Stimulated activated naive CD8-positive, alpha-beta T cell treated with anti-CD3 and anti-CD28 coated beads, Interleukin-15, amount 100 ng/mL, for 72 hours (primary cell): ENCODE data around the gene SGMS1.
A peak's percentile ranks its signal among the peaks of the same experiment; 100 is the strongest.

ENCODE experiments used
- ATAC-seq: fragments of 150-1000 bp; cut with Tn5 transposase; 2 replicates; pipeline ENCODE4 v1.10.0; 2021; ENCODE audit warnings: mild to moderate bottlenecking, moderate library complexity
- DNase-seq, 2 donors: peaks; one replicate each; pipeline ENCODE4 v3.0.0; 2021 to 2022
- H3K27ac Mint-ChIP-seq, 2 donors: one replicate each; pipeline ENCODE4 v1.8.0; 2022; ENCODE audit warnings: mild to moderate bottlenecking in 2 of 2, mixed read lengths in 2 of 2, moderate library complexity in 2 of 2
- H3K27me3 Mint-ChIP-seq: one replicate; pipeline ENCODE4 v1.8.0; 2022; ENCODE audit warnings: mixed read lengths
- H3K4me1 Mint-ChIP-seq: one replicate; pipeline ENCODE4 v1.8.0; 2022; ENCODE audit warnings: mild to moderate bottlenecking, mixed read lengths
- H3K4me3 Mint-ChIP-seq, 2 donors: one replicate each; pipeline ENCODE4 v1.8.0; 2022; ENCODE audit warnings: mild to moderate bottlenecking in 2 of 2, mixed read lengths in 2 of 2, moderate library complexity in 1 of 2
- H3K9me3 Mint-ChIP-seq, 2 donors: one replicate each; pipeline ENCODE4 v1.8.0; 2022; ENCODE audit warnings: mixed read lengths in 2 of 2

The SGMS1 gene

GRCh38 chr10:50404021-50404773, 219.6 kb downstream of the SGMS1 start:
- Mint-ChIP-seq H3K27me3 (no peaks in the 10 kb centered on the region), H3K4me1 (peaks cover 6% of the 10 kb centered on the region), H3K27ac (no peak overlapping the region), H3K4me3 (no peak overlapping the region), H3K9me3 (peaks cover 0 to 6% of the 10 kb centered on the region in 2 donors)
- ATAC-seq (no peak), DNase-seq (no peak)

GRCh38 chr10:50403074-50403473, 220.7 kb downstream of the SGMS1 start:
- Mint-ChIP-seq H3K4me3 (no peak overlapping the region), H3K9me3 (peaks cover 0 to 6% of the 10 kb centered on the region in 2 donors), H3K27ac (no peak overlapping the region), H3K4me1 (peaks cover 6% of the 10 kb centered on the region), H3K27me3 (no peaks in the 10 kb centered on the region)
- ATAC-seq (no peak), DNase-seq (no peak)

- Mint-ChIP-seq H3K27ac (no peak overlapping the region), H3K27me3 (no peaks in the 10 kb centered on the region), H3K4me3 (no peak overlapping the region), H3K9me3 (peaks cover 0 to 4% of the 10 kb centered on the region in 2 donors), H3K4me1 (peaks cover 3% of the 10 kb centered on the region)
- DNase-seq (no peak), ATAC-seq (no peak)
These were observed 221.3 kb downstream of the SGMS1 start for GRCh38 chr10:50402466-50402865.

- Mint-ChIP-seq H3K4me1 (peaks cover 16% of the 10 kb centered on the region), H3K27me3 (no peaks in the 10 kb centered on the region), H3K9me3 (no peaks in the 10 kb centered on the region), H3K4me3 (no peak overlapping the region), H3K27ac (no peak overlapping the region)
- ATAC-seq (no peak), DNase-seq (no peak)
These were observed 223.1 kb downstream of the SGMS1 start for GRCh38 chr10:50400694-50401093.

GRCh38 chr10:50398823-50399222, 224.9 kb downstream of the SGMS1 start:
- DNase-seq, result no peak
- H3K27me3 Mint-ChIP-seq, result no peaks in the 10 kb centered on the region
- H3K4me3 Mint-ChIP-seq, result no peak overlapping the region
- no peak for ATAC-seq
- peaks cover 23% of the 10 kb centered on the region for H3K4me1 Mint-ChIP-seq
- no peaks in the 10 kb centered on the region for H3K9me3 Mint-ChIP-seq
- H3K27ac Mint-ChIP-seq, result no peak overlapping the region

- Mint-ChIP-seq H3K9me3 (no peaks in the 10 kb centered on the region), H3K4me1 (peaks cover 23% of the 10 kb centered on the region), H3K4me3 (no peak overlapping the region), H3K27me3 (no peaks in the 10 kb centered on the region), H3K27ac (no peak overlapping the region)
- no peak for ATAC-seq
- DNase-seq, result no peak
These were observed 225.4 kb downstream of the SGMS1 start for GRCh38 chr10:50398381-50398780.

GRCh38 chr10:50397312-50398140, 226.2 kb downstream of the SGMS1 start:
- Mint-ChIP-seq H3K9me3 (no peaks in the 10 kb centered on the region), H3K4me1 (peaks cover 23% of the 10 kb centered on the region), H3K4me3 (no peak overlapping the region), H3K27ac (no peak overlapping the region), H3K27me3 (no peaks in the 10 kb centered on the region)
- ATAC-seq (no peak), DNase-seq (no peak)

- no peak for DNase-seq
- peak overlapping the region in 1 of 2 donors; percentile 38 for H3K4me3 Mint-ChIP-seq
- H3K9me3 Mint-ChIP-seq, result no peaks in the 10 kb centered on the region
- H3K27ac Mint-ChIP-seq, result peak overlapping the region in 1 of 2 donors; percentile 4
- no peaks in the 10 kb centered on the region for H3K27me3 Mint-ChIP-seq
- H3K4me1 Mint-ChIP-seq, result peaks cover 23% of the 10 kb centered on the region
- ATAC-seq, result peak; percentile 89
These were observed 227.1 kb downstream of the SGMS1 start for GRCh38 chr10:50396491-50397311.

GRCh38 chr10:50395851-50396250, 227.9 kb downstream of the SGMS1 start:
- Mint-ChIP-seq H3K27ac (no peak overlapping the region), H3K9me3 (no peaks in the 10 kb centered on the region), H3K4me3 (no peak overlapping the region), H3K4me1 (peaks cover 23% of the 10 kb centered on the region), H3K27me3 (no peaks in the 10 kb centered on the region)
- ATAC-seq, result no peak
- no peak for DNase-seq

GRCh38 chr10:50395271-50395670, 228.5 kb downstream of the SGMS1 start:
- peaks cover 23% of the 10 kb centered on the region for H3K4me1 Mint-ChIP-seq

GRCh38 chr10:50394832-50395231, 228.9 kb downstream of the SGMS1 start:
- no peak overlapping the region for H3K27ac Mint-ChIP-seq
- H3K4me1 Mint-ChIP-seq, result peaks cover 23% of the 10 kb centered on the region
- no peak overlapping the region for H3K4me3 Mint-ChIP-seq
- ATAC-seq, result no peak
- DNase-seq, result no peak
- H3K27me3 Mint-ChIP-seq, result no peaks in the 10 kb centered on the region
- no peaks in the 10 kb centered on the region for H3K9me3 Mint-ChIP-seq

More at GRCh38 chr10:50395271-50395670, 228.5 kb downstream of the SGMS1 start:
- H3K4me3 Mint-ChIP-seq, result no peak overlapping the region
- H3K9me3 Mint-ChIP-seq, result no peaks in the 10 kb centered on the region
- ATAC-seq (no peak), DNase-seq (no peak)
- H3K27ac Mint-ChIP-seq, result no peak overlapping the region
- no peaks in the 10 kb centered on the region for H3K27me3 Mint-ChIP-seq

- Mint-ChIP-seq H3K27ac (no peak overlapping the region), H3K4me1 (peaks cover 23% of the 10 kb centered on the region), H3K9me3 (no peaks in the 10 kb centered on the region), H3K4me3 (no peak overlapping the region), H3K27me3 (no peaks in the 10 kb centered on the region)
- ATAC-seq (no peak), DNase-seq (no peak)
These were observed 229.8 kb downstream of the SGMS1 start for GRCh38 chr10:50393784-50394467.

- H3K9me3 Mint-ChIP-seq, result no peaks in the 10 kb centered on the region
- H3K4me1 Mint-ChIP-seq, result peaks cover 23% of the 10 kb centered on the region
- ATAC-seq, result no peak
- no peak overlapping the region for H3K27ac Mint-ChIP-seq
- H3K27me3 Mint-ChIP-seq, result no peaks in the 10 kb centered on the region
- no peak overlapping the region for H3K4me3 Mint-ChIP-seq
- DNase-seq, result no peak
These were observed 230.6 kb downstream of the SGMS1 start for GRCh38 chr10:50392966-50393718.

- H3K9me3 Mint-ChIP-seq, result no peaks in the 10 kb centered on the region
- DNase-seq (no peak), ATAC-seq (no peak)
- peaks cover 30% of the 10 kb centered on the region for H3K4me1 Mint-ChIP-seq
- no peaks in the 10 kb centered on the region for H3K27me3 Mint-ChIP-seq
- no peak overlapping the region for H3K27ac Mint-ChIP-seq
- no peak overlapping the region for H3K4me3 Mint-ChIP-seq
These were observed 231.3 kb downstream of the SGMS1 start for GRCh38 chr10:50392426-50392825.
